K562 (cell line): ENCODE measurements around the gene BSDC1. TPM values are rescaled to one million over a fixed set of nuclear protein-coding genes. Genes with fewer than 3 reads are reported as not detected.

Experiments used
- ADNP ChIP-seq: fragments of 200-800 bp; sonication (Bioruptor generic); IDR thresholded peaks from 2 replicates; pipeline ENCODE4 v1.6.1; 2016; ENCODE audit warnings: missing genetic modification characterization, missing compliant biosample characterization
- CREM ChIP-seq: IDR thresholded peaks from 2 replicates; pipeline ENCODE4 v1.6.1; 2014; ENCODE audit warnings: antibody characterized with exemption, low read depth
- LARP7 ChIP-seq: fragments of 450-650 bp; IDR thresholded peaks from 2 replicates; pipeline ENCODE4 v1.6.1; 2016
- MIER1 ChIP-seq: fragments of 450-650 bp; IDR thresholded peaks from 2 replicates; pipeline ENCODE4 v1.6.1; 2016; ENCODE audit warnings: antibody characterized with exemption, mild to moderate bottlenecking, low read depth
- WHSC1 ChIP-seq: IDR thresholded peaks from one replicate; pipeline ENCODE4 v1.6.1; 2012; ENCODE audit warnings: low read length, control low read depth, inconsistent platforms
- ZNF3 ChIP-seq: fragments of 250-450 bp; sonication (Bioruptor Pico); IDR thresholded peaks from 2 replicates; pipeline ENCODE4 v1.5.0; 2021; ENCODE audit warnings: mild to moderate bottlenecking, moderate library complexity
- ZNF384 ChIP-seq: IDR thresholded peaks from 2 replicates; pipeline ENCODE4 v1.6.1; 2012; ENCODE audit warnings: low read depth, low read length, improper control_type of control experiment
- ZNF707 ChIP-seq: fragments of 250-450 bp; sonication (Bioruptor Pico); conservative IDR thresholded peaks from 2 replicates; pipeline ENCODE4 v1.8.0; 2022; ENCODE audit warnings: inconsistent platforms, mild to moderate bottlenecking, moderate library complexity
- polyA plus RNA-seq, 8 experiments: library from polyadenylated mRNA; depleted of rRNA in 4 of 8; stranded (reverse) in 5 of 8; unstranded in 3 of 8; fragments of >200 nt; fragmentation: Nextera tagmentation in 2 of 8; fragmentation: Illumina TruSeq in 1 of 8; extraction: Ambion mirVana in 2 of 8; extraction: Trizol in 1 of 8; gene quantifications; 2 replicates each; pipeline versions ENCODE4 v1.2.1 to v1.2.3, GENCODE V29; 2011 to 2014; ENCODE audit warnings: inconsistent platforms in 1 of 8, missing spikeins in 1 of 8
- total RNA-seq, 7 experiments: library from RNA; depleted of rRNA in 6 of 7; stranded (reverse); fragments of >200 nt in 6 of 7; fragmentation: Illumina TruSeq in 2 of 7; extraction: Trizol in 2 of 7; gene quantifications; 2 replicates each; pipeline versions ENCODE4 v1.2.1 to v1.2.3, GENCODE V29; 2011 to 2021; ENCODE audit warnings: low replicate concordance in 1 of 7
- TF ChIP-seq, protein P1 (sequence below): fragments of 450-650 bp; IDR thresholded peaks from 2 replicates; pipeline ENCODE4 v1.6.1; 2017; ENCODE audit warnings: mild to moderate bottlenecking, moderate library complexity
- TF ChIP-seq, protein P2 (sequence below): fragments of 450-650 bp; IDR thresholded peaks from 2 replicates; pipeline ENCODE4 v1.7.0; 2016; ENCODE audit warnings: borderline replicate concordance
- TF ChIP-seq, protein P3 (sequence below), 2 experiments: IDR thresholded peaks; 2 replicates each; pipeline ENCODE4 v1.6.1; 2011; ENCODE audit warnings: borderline replicate concordance in 1 of 2, control low read depth in 1 of 2, low read depth in 1 of 2, low read length in 1 of 2, mild to moderate bottlenecking in 1 of 2, mixed read lengths in 1 of 2, moderate library complexity in 1 of 2; ENCODE audit not compliant: insufficient read depth in 1 of 2, insufficient read length in 1 of 2, poor library complexity in 1 of 2, severe bottlenecking in 1 of 2; ENCODE audit errors: extremely low read depth in 1 of 2
- TF ChIP-seq, protein P4 (sequence below): fragments of 200-400 bp; formaldehyde crosslinking; IDR thresholded peaks from 2 replicates; pipeline ENCODE4 v1.6.1; 2017; ENCODE audit warnings: mild to moderate bottlenecking, low read depth, low read length, moderate library complexity
- TF ChIP-seq, protein P5 (sequence below), 3 experiments: IDR thresholded peaks in 2 of 3; conservative IDR thresholded peaks in 1 of 3; 2 replicates each; pipeline ENCODE4 v1.5.1; 2011 to 2012; ENCODE audit warnings: low read length in 3 of 3, mild to moderate bottlenecking in 3 of 3, control low read depth in 2 of 3, improper control_type of control experiment in 1 of 3, inconsistent platforms in 1 of 3, low read depth in 1 of 3, mixed read lengths in 1 of 3, moderate library complexity in 1 of 3; ENCODE audit not compliant: insufficient read depth in 2 of 3
- TF ChIP-seq, protein P6 (sequence below): fragments of 250-450 bp; sonication (Bioruptor Pico); IDR thresholded peaks from 2 replicates; pipeline ENCODE4 v1.5.0; 2021
- TF ChIP-seq, protein P7 (sequence below): fragments of 450-650 bp; IDR thresholded peaks from 2 replicates; pipeline ENCODE4 v1.6.1; 2016; ENCODE audit warnings: borderline replicate concordance

BSDC1 gene
- total and polyA plus RNA-seq, 9 of the 15 experiments (the other 6 are each of a cell fraction or from before 2014, with no cell fraction given): 10.2 to 96.8 (median 73.1) TPM

DNA sequence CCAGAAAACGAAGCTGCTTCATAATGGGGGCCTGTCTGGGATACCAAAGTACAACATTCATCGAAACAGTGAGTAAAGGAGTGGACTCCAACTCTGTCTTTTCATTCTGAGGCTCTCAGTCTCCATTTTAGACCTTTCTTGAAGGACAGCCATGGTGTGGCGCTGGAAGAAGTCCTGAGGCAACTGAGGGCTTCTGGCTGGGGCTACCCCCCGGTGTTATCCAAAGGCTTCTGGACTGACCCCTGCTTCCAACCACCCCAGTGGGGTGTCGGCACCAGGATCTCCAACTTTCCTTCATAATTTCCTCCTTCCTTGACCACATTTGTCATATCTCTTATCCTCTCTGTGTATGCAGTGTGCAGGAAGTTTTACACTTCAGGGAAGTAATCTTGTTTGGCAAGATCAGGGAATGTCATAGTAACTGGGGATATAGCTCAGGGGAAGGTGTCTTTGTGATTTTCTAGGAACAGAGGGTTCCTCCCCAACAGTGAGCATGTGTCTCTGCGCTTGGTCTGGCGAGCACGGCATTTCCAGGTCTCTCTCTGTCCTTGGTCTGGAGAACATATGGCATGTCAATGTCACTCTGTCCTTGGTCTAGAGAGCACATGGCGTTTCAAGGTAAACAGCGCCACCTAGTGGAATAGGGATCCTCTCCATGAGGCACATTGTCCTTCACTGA, 19.4 kb upstream of the BSDC1 start (continued):
- TF ChIP-seq, protein P1, sequence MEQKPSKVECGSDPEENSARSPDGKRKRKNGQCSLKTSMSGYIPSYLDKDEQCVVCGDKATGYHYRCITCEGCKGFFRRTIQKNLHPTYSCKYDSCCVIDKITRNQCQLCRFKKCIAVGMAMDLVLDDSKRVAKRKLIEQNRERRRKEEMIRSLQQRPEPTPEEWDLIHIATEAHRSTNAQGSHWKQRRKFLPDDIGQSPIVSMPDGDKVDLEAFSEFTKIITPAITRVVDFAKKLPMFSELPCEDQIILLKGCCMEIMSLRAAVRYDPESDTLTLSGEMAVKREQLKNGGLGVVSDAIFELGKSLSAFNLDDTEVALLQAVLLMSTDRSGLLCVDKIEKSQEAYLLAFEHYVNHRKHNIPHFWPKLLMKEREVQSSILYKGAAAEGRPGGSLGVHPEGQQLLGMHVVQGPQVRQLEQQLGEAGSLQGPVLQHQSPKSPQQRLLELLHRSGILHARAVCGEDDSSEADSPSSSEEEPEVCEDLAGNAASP: no peak
- TF ChIP-seq, protein P2, sequence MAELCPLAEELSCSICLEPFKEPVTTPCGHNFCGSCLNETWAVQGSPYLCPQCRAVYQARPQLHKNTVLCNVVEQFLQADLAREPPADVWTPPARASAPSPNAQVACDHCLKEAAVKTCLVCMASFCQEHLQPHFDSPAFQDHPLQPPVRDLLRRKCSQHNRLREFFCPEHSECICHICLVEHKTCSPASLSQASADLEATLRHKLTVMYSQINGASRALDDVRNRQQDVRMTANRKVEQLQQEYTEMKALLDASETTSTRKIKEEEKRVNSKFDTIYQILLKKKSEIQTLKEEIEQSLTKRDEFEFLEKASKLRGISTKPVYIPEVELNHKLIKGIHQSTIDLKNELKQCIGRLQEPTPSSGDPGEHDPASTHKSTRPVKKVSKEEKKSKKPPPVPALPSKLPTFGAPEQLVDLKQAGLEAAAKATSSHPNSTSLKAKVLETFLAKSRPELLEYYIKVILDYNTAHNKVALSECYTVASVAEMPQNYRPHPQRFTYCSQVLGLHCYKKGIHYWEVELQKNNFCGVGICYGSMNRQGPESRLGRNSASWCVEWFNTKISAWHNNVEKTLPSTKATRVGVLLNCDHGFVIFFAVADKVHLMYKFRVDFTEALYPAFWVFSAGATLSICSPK: no peak
- TF ChIP-seq ZNF707 (CRISPR knock-in tag): no peak
- 0 out of 2 replicates have a peak, but pooled peaks have one; percentile 18 for TF ChIP-seq ZNF384
- TF ChIP-seq, protein P3, sequence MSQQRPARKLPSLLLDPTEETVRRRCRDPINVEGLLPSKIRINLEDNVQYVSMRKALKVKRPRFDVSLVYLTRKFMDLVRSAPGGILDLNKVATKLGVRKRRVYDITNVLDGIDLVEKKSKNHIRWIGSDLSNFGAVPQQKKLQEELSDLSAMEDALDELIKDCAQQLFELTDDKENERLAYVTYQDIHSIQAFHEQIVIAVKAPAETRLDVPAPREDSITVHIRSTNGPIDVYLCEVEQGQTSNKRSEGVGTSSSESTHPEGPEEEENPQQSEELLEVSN (IDR thresholded peaks at IDR 0.05; ENCODE audit: borderline replicate concordance in 1 of 2, extremely low read depth in 1 of 2, insufficient read depth in 1 of 2, insufficient read length in 1 of 2, low read depth in 1 of 2, low read length in 1 of 2, poor library complexity in 1 of 2, severe bottlenecking in 1 of 2): peak; percentile 54 to 75
- TF ChIP-seq, protein P4, sequence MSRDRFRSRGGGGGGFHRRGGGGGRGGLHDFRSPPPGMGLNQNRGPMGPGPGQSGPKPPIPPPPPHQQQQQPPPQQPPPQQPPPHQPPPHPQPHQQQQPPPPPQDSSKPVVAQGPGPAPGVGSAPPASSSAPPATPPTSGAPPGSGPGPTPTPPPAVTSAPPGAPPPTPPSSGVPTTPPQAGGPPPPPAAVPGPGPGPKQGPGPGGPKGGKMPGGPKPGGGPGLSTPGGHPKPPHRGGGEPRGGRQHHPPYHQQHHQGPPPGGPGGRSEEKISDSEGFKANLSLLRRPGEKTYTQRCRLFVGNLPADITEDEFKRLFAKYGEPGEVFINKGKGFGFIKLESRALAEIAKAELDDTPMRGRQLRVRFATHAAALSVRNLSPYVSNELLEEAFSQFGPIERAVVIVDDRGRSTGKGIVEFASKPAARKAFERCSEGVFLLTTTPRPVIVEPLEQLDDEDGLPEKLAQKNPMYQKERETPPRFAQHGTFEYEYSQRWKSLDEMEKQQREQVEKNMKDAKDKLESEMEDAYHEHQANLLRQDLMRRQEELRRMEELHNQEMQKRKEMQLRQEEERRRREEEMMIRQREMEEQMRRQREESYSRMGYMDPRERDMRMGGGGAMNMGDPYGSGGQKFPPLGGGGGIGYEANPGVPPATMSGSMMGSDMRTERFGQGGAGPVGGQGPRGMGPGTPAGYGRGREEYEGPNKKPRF: no peak
- no peak for TF ChIP-seq LARP7
- TF ChIP-seq, protein P5, sequence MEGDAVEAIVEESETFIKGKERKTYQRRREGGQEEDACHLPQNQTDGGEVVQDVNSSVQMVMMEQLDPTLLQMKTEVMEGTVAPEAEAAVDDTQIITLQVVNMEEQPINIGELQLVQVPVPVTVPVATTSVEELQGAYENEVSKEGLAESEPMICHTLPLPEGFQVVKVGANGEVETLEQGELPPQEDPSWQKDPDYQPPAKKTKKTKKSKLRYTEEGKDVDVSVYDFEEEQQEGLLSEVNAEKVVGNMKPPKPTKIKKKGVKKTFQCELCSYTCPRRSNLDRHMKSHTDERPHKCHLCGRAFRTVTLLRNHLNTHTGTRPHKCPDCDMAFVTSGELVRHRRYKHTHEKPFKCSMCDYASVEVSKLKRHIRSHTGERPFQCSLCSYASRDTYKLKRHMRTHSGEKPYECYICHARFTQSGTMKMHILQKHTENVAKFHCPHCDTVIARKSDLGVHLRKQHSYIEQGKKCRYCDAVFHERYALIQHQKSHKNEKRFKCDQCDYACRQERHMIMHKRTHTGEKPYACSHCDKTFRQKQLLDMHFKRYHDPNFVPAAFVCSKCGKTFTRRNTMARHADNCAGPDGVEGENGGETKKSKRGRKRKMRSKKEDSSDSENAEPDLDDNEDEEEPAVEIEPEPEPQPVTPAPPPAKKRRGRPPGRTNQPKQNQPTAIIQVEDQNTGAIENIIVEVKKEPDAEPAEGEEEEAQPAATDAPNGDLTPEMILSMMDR (IDR thresholded peaks at IDR 0.05 in 2 of 3, conservative IDR thresholded peaks at IDR 0.05 in 1 of 3; ENCODE audit: insufficient read depth in 2 of 3, low read depth in 1 of 3, low read length in 3 of 3): peak; percentile 87 to 98 (median 93)
- TF ChIP-seq, protein P6, sequence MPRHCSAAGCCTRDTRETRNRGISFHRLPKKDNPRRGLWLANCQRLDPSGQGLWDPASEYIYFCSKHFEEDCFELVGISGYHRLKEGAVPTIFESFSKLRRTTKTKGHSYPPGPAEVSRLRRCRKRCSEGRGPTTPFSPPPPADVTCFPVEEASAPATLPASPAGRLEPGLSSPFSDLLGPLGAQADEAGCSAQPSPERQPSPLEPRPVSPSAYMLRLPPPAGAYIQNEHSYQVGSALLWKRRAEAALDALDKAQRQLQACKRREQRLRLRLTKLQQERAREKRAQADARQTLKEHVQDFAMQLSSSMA (CRISPR knock-in tag): no peak
- peak; percentile 63; the same call in 1 of the 2 replicates for TF ChIP-seq CREM
- no peak for TF ChIP-seq WHSC1
- TF ChIP-seq, protein P7, sequence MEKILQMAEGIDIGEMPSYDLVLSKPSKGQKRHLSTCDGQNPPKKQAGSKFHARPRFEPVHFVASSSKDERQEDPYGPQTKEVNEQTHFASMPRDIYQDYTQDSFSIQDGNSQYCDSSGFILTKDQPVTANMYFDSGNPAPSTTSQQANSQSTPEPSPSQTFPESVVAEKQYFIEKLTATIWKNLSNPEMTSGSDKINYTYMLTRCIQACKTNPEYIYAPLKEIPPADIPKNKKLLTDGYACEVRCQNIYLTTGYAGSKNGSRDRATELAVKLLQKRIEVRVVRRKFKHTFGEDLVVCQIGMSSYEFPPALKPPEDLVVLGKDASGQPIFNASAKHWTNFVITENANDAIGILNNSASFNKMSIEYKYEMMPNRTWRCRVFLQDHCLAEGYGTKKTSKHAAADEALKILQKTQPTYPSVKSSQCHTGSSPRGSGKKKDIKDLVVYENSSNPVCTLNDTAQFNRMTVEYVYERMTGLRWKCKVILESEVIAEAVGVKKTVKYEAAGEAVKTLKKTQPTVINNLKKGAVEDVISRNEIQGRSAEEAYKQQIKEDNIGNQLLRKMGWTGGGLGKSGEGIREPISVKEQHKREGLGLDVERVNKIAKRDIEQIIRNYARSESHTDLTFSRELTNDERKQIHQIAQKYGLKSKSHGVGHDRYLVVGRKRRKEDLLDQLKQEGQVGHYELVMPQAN: peak; percentile 18; the same call in 1 of the 2 replicates
- no peak; the same call in 1 of the 2 replicates for TF ChIP-seq MIER1
- TF ChIP-seq ZNF3 (CRISPR knock-in tag): no peak
- no peak for TF ChIP-seq ADNP (tag)
